CD14-positive monocyte (primary cell): Measurements from ENCODE around the gene FSCN2. TPM values are rescaled to one million over a fixed set of nuclear protein-coding genes. Genes with fewer than 3 reads are reported as not detected.
"Not testable (repeated sequence)": the region's sequence is repeated elsewhere in the genome, so short reads cannot be mapped to it uniquely, and the experiment has no call there.

Experiments used
- DNase-seq, 3 donors: peaks; one replicate each; pipeline ENCODE4 v3.0.0-alpha.2; 2011 to 2022
- H2AFZ ChIP-seq: 2 replicates; pipeline ENCODE4 v1.6.0; 2012; ENCODE audit warnings: mild to moderate bottlenecking, low read depth, low read length, inconsistent platforms; ENCODE audit not compliant: insufficient read depth, poor library complexity, severe bottlenecking
- H3K27ac ChIP-seq, 2 donors: 1 replicate in 1 of 2; 2 replicates in 1 of 2; pipeline ENCODE4 v1.5.1; 2012 to 2013; ENCODE audit warnings: low read length in 2 of 2, control low read depth in 1 of 2, inconsistent platforms in 1 of 2, low read depth in 1 of 2, mild to moderate bottlenecking in 1 of 2
- H3K27me3 ChIP-seq, 2 donors: one replicate each; pipeline versions ENCODE4 v1.6.0 to v1.6.1; 2011 to 2013; ENCODE audit warnings: low read length in 2 of 2; ENCODE audit not compliant: control insufficient read depth in 2 of 2, insufficient read depth in 2 of 2
- H3K36me3 ChIP-seq, 2 donors: replicated peaks in 1 of 2; 1 replicate in 1 of 2; 2 replicates in 1 of 2; pipeline versions ENCODE4 v1.5.1 to v1.6.1; 2012 to 2013; ENCODE audit warnings: low read length in 2 of 2, control low read depth in 1 of 2, inconsistent platforms in 1 of 2, mild to moderate bottlenecking in 1 of 2; ENCODE audit not compliant: insufficient read depth in 2 of 2, control insufficient read depth in 1 of 2
- H3K4me1 ChIP-seq, 2 donors: 1 replicate in 1 of 2; 2 replicates in 1 of 2; pipeline versions ENCODE4 v1.5.1 to v1.6.1; 2012 to 2013; ENCODE audit warnings: low read length in 2 of 2, control low read depth in 1 of 2, inconsistent platforms in 1 of 2, mild to moderate bottlenecking in 1 of 2, moderate library complexity in 1 of 2; ENCODE audit not compliant: insufficient read depth in 2 of 2, control insufficient read depth in 1 of 2
- H3K4me2 ChIP-seq: replicated peaks from 2 replicates; pipeline ENCODE3; 2012; ENCODE audit warnings: low read length, moderate library complexity, mild to moderate bottlenecking; ENCODE audit not compliant: poor library complexity, severe bottlenecking; ENCODE audit errors: extremely low read depth
- H3K4me3 ChIP-seq, 3 experiments: fragments of 200-600 bp in 1 of 3; sonication (generic) in 1 of 3; replicated peaks in 1 of 3; 1 replicate in 2 of 3; 2 replicates in 1 of 3; pipeline ENCODE4 v1.5.1; 2011 to 2013; ENCODE audit warnings: low read length in 3 of 3, mild to moderate bottlenecking in 3 of 3, control low read depth in 2 of 3, low read depth in 2 of 3, inconsistent platforms in 1 of 3, moderate library complexity in 1 of 3
- H3K79me2 ChIP-seq: 2 replicates; pipeline ENCODE4 v1.6.0; 2012; ENCODE audit warnings: mild to moderate bottlenecking, control low read depth, inconsistent platforms, low read length, moderate library complexity; ENCODE audit not compliant: insufficient read depth
- H3K9ac ChIP-seq: 2 replicates; pipeline ENCODE4 v1.6.0; 2017; ENCODE audit warnings: low read length, mild to moderate bottlenecking; ENCODE audit not compliant: insufficient read depth, poor library complexity, severe bottlenecking
- H3K9me3 ChIP-seq, 2 donors: replicated peaks in 1 of 2; 1 replicate in 1 of 2; 2 replicates in 1 of 2; pipeline versions ENCODE4 v1.5.1 to v1.6.1; 2012 to 2013; ENCODE audit warnings: low read length in 2 of 2, control low read depth in 1 of 2; ENCODE audit not compliant: control insufficient read depth in 1 of 2, insufficient read depth in 1 of 2
- H4K20me1 ChIP-seq: 2 replicates; pipeline ENCODE4 v1.6.0; 2012; ENCODE audit warnings: mild to moderate bottlenecking, low read length, control low read depth, moderate library complexity; ENCODE audit not compliant: insufficient read depth
- H3K27ac Mint-ChIP-seq, 7 donors: one replicate each; pipeline ENCODE4 v1.8.0; 2020; ENCODE audit warnings: mild to moderate bottlenecking in 7 of 7, mixed read lengths in 7 of 7, moderate library complexity in 6 of 7, inconsistent platforms in 2 of 7
- H3K27me3 Mint-ChIP-seq, 3 donors: one replicate each; pipeline ENCODE4 v1.8.0; 2021 to 2022; ENCODE audit warnings: low read depth in 3 of 3, mild to moderate bottlenecking in 3 of 3, mixed read lengths in 3 of 3, moderate library complexity in 3 of 3, inconsistent platforms in 1 of 3
- H3K36me3 Mint-ChIP-seq, 2 donors: one replicate each; pipeline ENCODE4 v1.8.0; 2020; ENCODE audit warnings: mixed read lengths in 2 of 2, inconsistent platforms in 1 of 2, mild to moderate bottlenecking in 1 of 2
- H3K4me1 Mint-ChIP-seq: one replicate; pipeline ENCODE4 v1.8.0; 2020; ENCODE audit warnings: mild to moderate bottlenecking, mixed read lengths
- H3K4me3 Mint-ChIP-seq, 2 donors: one replicate each; pipeline ENCODE4 v1.8.0; 2020; ENCODE audit warnings: mild to moderate bottlenecking in 2 of 2, mixed read lengths in 2 of 2, moderate library complexity in 1 of 2
- H3K9me3 Mint-ChIP-seq, 7 donors: one replicate each; pipeline ENCODE4 v1.8.0; 2020 to 2022; ENCODE audit warnings: mixed read lengths in 7 of 7, mild to moderate bottlenecking in 6 of 7, moderate library complexity in 6 of 7, inconsistent platforms in 2 of 7
- CTCF ChIP-seq: fragments of 200-600 bp; IDR thresholded peaks from one replicate; pipeline ENCODE4 v1.8.0; 2022; ENCODE audit warnings: antibody characterized with exemption, mild to moderate bottlenecking
- WGBS: methylation state at CpG from one replicate; pipeline ENCODE4 v1.1.5; 2013; ENCODE audit warnings: missing lambda C conversion rate; ENCODE audit not compliant: insufficient coverage; 5-methylcytosine and 5-hydroxymethylcytosine counted together
- intact Hi-C, 2 donors: fragments of 100-400 bp; cut with micrococcal nuclease; formaldehyde crosslinking; loops; one replicate each; pipeline versions ENCODE4 v1.15.0 to v1.15.1; 2023
- polyA plus RNA-seq, 3 donors: library from polyadenylated mRNA; depleted of rRNA in 1 of 3; unstranded in 2 of 3; stranded (reverse) in 1 of 3; fragments of 300-500 nt in 2 of 3; fragments of >200 nt in 1 of 3; fragmentation: Illumina TruSeq in 2 of 3; gene quantifications; 1 replicate in 2 of 3; 2 replicates in 1 of 3; pipeline ENCODE4 v1.2.3, GENCODE V29; 2012 to 2021

Gene FSCN2
- polyA plus RNA-seq, 3 donors = 0.07 TPM; not detected in 2

DNA sequence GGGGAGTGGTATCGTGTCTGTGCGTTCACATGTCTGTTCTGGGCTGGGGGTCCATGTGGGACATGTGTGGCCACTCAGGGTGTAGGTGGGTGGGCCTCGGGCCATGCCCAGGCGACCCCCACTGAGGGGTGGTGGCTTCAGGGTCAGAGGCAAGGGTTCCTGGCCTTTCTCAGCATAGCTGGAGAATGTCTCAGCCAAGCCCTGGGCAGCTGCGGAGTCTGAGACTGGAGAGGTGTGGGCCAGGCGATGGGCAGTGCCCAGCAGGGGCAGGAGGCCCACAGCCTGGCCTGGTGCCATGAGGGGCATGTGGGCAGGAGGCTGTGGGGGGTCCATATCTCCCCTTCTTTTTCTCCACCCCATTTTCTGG, 1.2 kb downstream of the FSCN2 start:
- Histone ChIP-seq H3K4me1 (no peaks in the 10 kb centered on the region), H3K9ac (no peak overlapping the region), H3K4me3 (no peak overlapping the region), H3K9me3 (no peaks in the 10 kb centered on the region), H3K4me2 (no peak overlapping the region), H3K79me2 (no peaks in the 10 kb centered on the region), H3K27me3 (peaks cover 0 to 46% of the 10 kb centered on the region in 2 donors), H3K27ac (no peak overlapping the region), H4K20me1 (no peaks in the 10 kb centered on the region), H3K36me3 (no peaks in the 10 kb centered on the region), H2AFZ (no peak overlapping the region)
- WGBS = 88% methylated on average over 4 of the region's 6 CpGs
- Mint-ChIP-seq H3K27ac (peak overlapping the region in 1 of 7 donors; percentile 5), H3K4me3 (no peak overlapping the region), H3K4me1 (peaks cover 2% of the 10 kb centered on the region), H3K9me3 (no peaks in the 10 kb centered on the region), H3K36me3 (no peaks in the 10 kb centered on the region), H3K27me3 (peaks cover 16 to 58% (median 39%) of the 10 kb centered on the region in 3 donors)
- no peak for TF ChIP-seq CTCF
- intact Hi-C loops = no loop called here
- DNase-seq = no peak

GRCh38 chr17:81531013-81531412, 2.8 kb downstream of the FSCN2 start:
- H3K4me1 Mint-ChIP-seq, H3K4me3 Mint-ChIP-seq, H3K9me3 Mint-ChIP-seq: not testable (repeated sequence)

GRCh38 chr17:81531998-81532404, 3.8 kb downstream of the FSCN2 start:
- H3K4me3 ChIP-seq, DNase-seq, intact Hi-C loops, H3K36me3 Mint-ChIP-seq, H3K79me2 ChIP-seq, H3K36me3 ChIP-seq, H4K20me1 ChIP-seq, H3K9ac ChIP-seq, H3K27ac ChIP-seq, H3K9me3 Mint-ChIP-seq, H3K4me3 Mint-ChIP-seq, H3K4me2 ChIP-seq, H2AFZ ChIP-seq, H3K27ac Mint-ChIP-seq, H3K4me1 Mint-ChIP-seq, H3K4me1 ChIP-seq: not testable (repeated sequence)
- peaks cover 30 to 66% (median 45%) of the 10 kb centered on the region in 3 donors for H3K27me3 Mint-ChIP-seq
- 100% methylated on average over 3 of the region's 3 CpGs for WGBS
- Histone ChIP-seq H3K9me3 (peaks cover 0 to 10% of the 10 kb centered on the region in 2 donors), H3K27me3 (peaks cover 7 to 61% of the 10 kb centered on the region in 2 donors)

More at GRCh38 chr17:81531013-81531412, 2.8 kb downstream of the FSCN2 start:
- H3K9ac ChIP-seq, H3K4me1 ChIP-seq, DNase-seq, intact Hi-C loops, H3K9me3 ChIP-seq, H2AFZ ChIP-seq, H3K27ac Mint-ChIP-seq, H3K36me3 Mint-ChIP-seq, H3K27ac ChIP-seq, H3K36me3 ChIP-seq, H3K4me3 ChIP-seq, H3K79me2 ChIP-seq, H4K20me1 ChIP-seq, H3K4me2 ChIP-seq: not testable (repeated sequence)
- WGBS = 96% methylated on average over 6 of the region's 6 CpGs
- H3K27me3 Mint-ChIP-seq = peaks cover 25 to 64% (median 45%) of the 10 kb centered on the region in 3 donors
- peaks cover 3 to 55% of the 10 kb centered on the region in 2 donors for H3K27me3 ChIP-seq
